HT-29 (cell line): ENCODE measurements around the gene KIF22. TPM values are rescaled to one million over a fixed set of nuclear protein-coding genes. Genes with fewer than 3 reads are reported as not detected.

ENCODE experiments used
- DNase-seq: peaks from one replicate; pipeline ENCODE4 v3.0.0-alpha.2; 2015; ENCODE audit warnings: low spot score
- small RNA-seq: library from RNA; depleted of rRNA; stranded (forward); fragments of <200 nt; gene quantifications from one replicate; pipeline ENCODE3, GENCODE V24; 2014
- total RNA-seq: library from RNA; depleted of rRNA; stranded (reverse); fragments of >200 nt; shearing (Covaris generic); gene quantifications from 2 replicates; pipeline ENCODE4 v1.2.3, GENCODE V29; 2014; rRNA removed

The KIF22 gene
- total RNA-seq, 1 experiment from 2014 or later: 134 TPM

GRCh38 chr16:29836623-29837022 lies 46.1 kb downstream of the KIF22 start:
- DNase-seq: no peak

GRCh38 chr16:29837841-29838240 lies 47.3 kb downstream of the KIF22 start:
- DNase-seq: no peak

- no peak for DNase-seq
These were observed 49.3 kb downstream of the KIF22 start for GRCh38 chr16:29839822-29840221.

- no peak for DNase-seq
These were observed 49.7 kb downstream of the KIF22 start for GRCh38 chr16:29840240-29840639.

GRCh38 chr16:29841631-29842030 lies 51.1 kb downstream of the KIF22 start:
- no peak for DNase-seq

GRCh38 chr16:29842732-29843346 lies 52.3 kb downstream of the KIF22 start:
- no peak for DNase-seq

- DNase-seq: no peak
These were observed 53.4 kb downstream of the KIF22 start for GRCh38 chr16:29843931-29844330.

- no peak for DNase-seq
These were observed 54.2 kb downstream of the KIF22 start for GRCh38 chr16:29844575-29845331.

- DNase-seq: no peak
These were observed 55.1 kb downstream of the KIF22 start for GRCh38 chr16:29845656-29846055.

GRCh38 chr16:29848420-29849297 lies 58.1 kb downstream of the KIF22 start:
- DNase-seq: peak; percentile 87

GRCh38 chr16:29849505-29849904 lies 59.0 kb downstream of the KIF22 start:
- no peak for DNase-seq

- no peak for DNase-seq
These were observed 60.4 kb downstream of the KIF22 start for GRCh38 chr16:29850998-29851397.

- no peak for DNase-seq
These were observed 62.1 kb downstream of the KIF22 start for GRCh38 chr16:29852654-29853053.

- DNase-seq: no peak
These were observed 64.1 kb downstream of the KIF22 start for GRCh38 chr16:29854520-29855100.

Small RNA genes within 50 kb of the gene (small RNA-seq; reads per million reads assigned to genes)
- gene AC009133.6: not detected
- gene AC120114.4: not detected

Other genes with a start within 250 kb of the KIF22 start
- gene SPN, start 127.5 kb upstream of the KIF22 start, total RNA-seq: 0.10 and 0.23 TPM in 2 replicates
- 35.2 and 42.5 TPM in 2 replicates for gene QPRT, start 111.6 kb upstream of the KIF22 start, total RNA-seq
- 0.05 and 0.36 TPM in 2 replicates for gene C16orf54, start 44.8 kb upstream of the KIF22 start, total RNA-seq
- gene ZG16, start 12.5 kb upstream of the KIF22 start, total RNA-seq: 0.23 TPM in 1 of 2 replicates, not detected in the other
- 795 and 814 TPM in 2 replicates for gene MAZ, start 15.8 kb downstream of the KIF22 start, total RNA-seq
- gene PRRT2, start 21.4 kb downstream of the KIF22 start, total RNA-seq: 0.23 TPM in 1 of 2 replicates, not detected in the other
- 57.4 and 65.1 TPM in 2 replicates for gene PAGR1, start 25.4 kb downstream of the KIF22 start, total RNA-seq
- 157 and 185 TPM in 2 replicates for gene MVP, start 29.7 kb downstream of the KIF22 start, total RNA-seq
- gene CDIPT, start 72.5 kb downstream of the KIF22 start, total RNA-seq: 90.0 and 91.7 TPM in 2 replicates
- gene SEZ6L2, start 108.8 kb downstream of the KIF22 start, total RNA-seq: 12.3 and 17.8 TPM in 2 replicates
- 19.5 and 24.0 TPM in 2 replicates for gene ASPHD1, start 109.7 kb downstream of the KIF22 start, total RNA-seq
- 20.4 and 25.9 TPM in 2 replicates for gene KCTD13, start 135.5 kb downstream of the KIF22 start, total RNA-seq
- 103 and 110 TPM in 2 replicates for gene TMEM219, start 171.3 kb downstream of the KIF22 start, total RNA-seq
- gene TAOK2, start 183.1 kb downstream of the KIF22 start, total RNA-seq: 56.5 and 56.8 TPM in 2 replicates
- 21.1 and 23.2 TPM in 2 replicates for gene HIRIP3, start 204.9 kb downstream of the KIF22 start, total RNA-seq
- 72.2 and 79.2 TPM in 2 replicates for gene INO80E, start 205.5 kb downstream of the KIF22 start, total RNA-seq
- 0.89 TPM in 1 of 2 replicates, not detected in the other for gene DOC2A, start 220.3 kb downstream of the KIF22 start, total RNA-seq
- gene C16orf92, start 232.4 kb downstream of the KIF22 start, total RNA-seq: not detected in 2 replicates
- 0.79 TPM in 1 of 2 replicates, not detected in the other for gene TLCD3B, start 240.5 kb downstream of the KIF22 start, total RNA-seq